ENCODE measurements around the gene SLC6A15.

DNA sequence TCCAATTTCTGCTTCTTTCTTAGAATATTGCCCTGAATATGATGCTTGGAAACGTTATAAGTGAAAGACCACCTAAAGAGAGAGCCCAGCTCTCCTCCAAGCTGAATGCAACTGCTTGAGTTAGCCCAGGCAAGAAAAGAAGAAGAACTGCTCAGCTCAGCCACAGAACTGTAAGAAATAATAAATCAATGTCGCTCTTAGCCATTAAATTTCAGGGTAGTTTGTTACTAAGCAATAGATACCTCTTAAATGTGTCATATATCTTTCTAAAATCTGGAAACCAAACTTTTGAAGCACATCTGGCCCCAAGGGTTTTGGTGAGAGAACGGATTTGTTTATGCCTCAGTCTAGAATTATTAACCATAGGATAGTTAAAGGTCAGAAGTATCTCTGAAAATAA, 50.4 kb downstream of the SLC6A15 start:
- TF ChIP-seq ZNF274 (IDR thresholded peaks at IDR 0.05; ENCODE audit: low read depth, low read length): no peak
- no peak for TF ChIP-seq EGR1 (IDR thresholded peaks at IDR 0.05; ENCODE audit: low read depth)
- TF ChIP-seq, protein P1, sequence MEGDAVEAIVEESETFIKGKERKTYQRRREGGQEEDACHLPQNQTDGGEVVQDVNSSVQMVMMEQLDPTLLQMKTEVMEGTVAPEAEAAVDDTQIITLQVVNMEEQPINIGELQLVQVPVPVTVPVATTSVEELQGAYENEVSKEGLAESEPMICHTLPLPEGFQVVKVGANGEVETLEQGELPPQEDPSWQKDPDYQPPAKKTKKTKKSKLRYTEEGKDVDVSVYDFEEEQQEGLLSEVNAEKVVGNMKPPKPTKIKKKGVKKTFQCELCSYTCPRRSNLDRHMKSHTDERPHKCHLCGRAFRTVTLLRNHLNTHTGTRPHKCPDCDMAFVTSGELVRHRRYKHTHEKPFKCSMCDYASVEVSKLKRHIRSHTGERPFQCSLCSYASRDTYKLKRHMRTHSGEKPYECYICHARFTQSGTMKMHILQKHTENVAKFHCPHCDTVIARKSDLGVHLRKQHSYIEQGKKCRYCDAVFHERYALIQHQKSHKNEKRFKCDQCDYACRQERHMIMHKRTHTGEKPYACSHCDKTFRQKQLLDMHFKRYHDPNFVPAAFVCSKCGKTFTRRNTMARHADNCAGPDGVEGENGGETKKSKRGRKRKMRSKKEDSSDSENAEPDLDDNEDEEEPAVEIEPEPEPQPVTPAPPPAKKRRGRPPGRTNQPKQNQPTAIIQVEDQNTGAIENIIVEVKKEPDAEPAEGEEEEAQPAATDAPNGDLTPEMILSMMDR (IDR thresholded peaks at IDR 0.05 in 2 of 3, conservative IDR thresholded peaks at IDR 0.05 in 1 of 3; ENCODE audit: borderline replicate concordance in 1 of 3, insufficient read depth in 1 of 3, low read depth in 2 of 3, low read length in 2 of 3): no peak
- no peak for TF ChIP-seq POLR2AphosphoS5 (IDR thresholded peaks at IDR 0.05; ENCODE audit: low read depth, low read length)
- TF ChIP-seq, protein P2, sequence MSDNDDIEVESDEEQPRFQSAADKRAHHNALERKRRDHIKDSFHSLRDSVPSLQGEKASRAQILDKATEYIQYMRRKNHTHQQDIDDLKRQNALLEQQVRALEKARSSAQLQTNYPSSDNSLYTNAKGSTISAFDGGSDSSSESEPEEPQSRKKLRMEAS (IDR thresholded peaks at IDR 0.05): no peak
- TF ChIP-seq, protein P3, sequence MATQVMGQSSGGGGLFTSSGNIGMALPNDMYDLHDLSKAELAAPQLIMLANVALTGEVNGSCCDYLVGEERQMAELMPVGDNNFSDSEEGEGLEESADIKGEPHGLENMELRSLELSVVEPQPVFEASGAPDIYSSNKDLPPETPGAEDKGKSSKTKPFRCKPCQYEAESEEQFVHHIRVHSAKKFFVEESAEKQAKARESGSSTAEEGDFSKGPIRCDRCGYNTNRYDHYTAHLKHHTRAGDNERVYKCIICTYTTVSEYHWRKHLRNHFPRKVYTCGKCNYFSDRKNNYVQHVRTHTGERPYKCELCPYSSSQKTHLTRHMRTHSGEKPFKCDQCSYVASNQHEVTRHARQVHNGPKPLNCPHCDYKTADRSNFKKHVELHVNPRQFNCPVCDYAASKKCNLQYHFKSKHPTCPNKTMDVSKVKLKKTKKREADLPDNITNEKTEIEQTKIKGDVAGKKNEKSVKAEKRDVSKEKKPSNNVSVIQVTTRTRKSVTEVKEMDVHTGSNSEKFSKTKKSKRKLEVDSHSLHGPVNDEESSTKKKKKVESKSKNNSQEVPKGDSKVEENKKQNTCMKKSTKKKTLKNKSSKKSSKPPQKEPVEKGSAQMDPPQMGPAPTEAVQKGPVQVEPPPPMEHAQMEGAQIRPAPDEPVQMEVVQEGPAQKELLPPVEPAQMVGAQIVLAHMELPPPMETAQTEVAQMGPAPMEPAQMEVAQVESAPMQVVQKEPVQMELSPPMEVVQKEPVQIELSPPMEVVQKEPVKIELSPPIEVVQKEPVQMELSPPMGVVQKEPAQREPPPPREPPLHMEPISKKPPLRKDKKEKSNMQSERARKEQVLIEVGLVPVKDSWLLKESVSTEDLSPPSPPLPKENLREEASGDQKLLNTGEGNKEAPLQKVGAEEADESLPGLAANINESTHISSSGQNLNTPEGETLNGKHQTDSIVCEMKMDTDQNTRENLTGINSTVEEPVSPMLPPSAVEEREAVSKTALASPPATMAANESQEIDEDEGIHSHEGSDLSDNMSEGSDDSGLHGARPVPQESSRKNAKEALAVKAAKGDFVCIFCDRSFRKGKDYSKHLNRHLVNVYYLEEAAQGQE (IDR thresholded peaks at IDR 0.05; ENCODE audit: low read depth): no peak
- TF ChIP-seq CEBPB (IDR thresholded peaks at IDR 0.05; ENCODE audit: low read depth): no peak
- no peak for TF ChIP-seq POLR2A (IDR thresholded peaks at IDR 0.05; ENCODE audit: borderline replicate concordance, extremely low read depth, insufficient read depth, insufficient read length)

All from HCT116 (cell line).